Sciatic nerve (tissue), 2 donors: ENCODE data around the gene RBM19. TPM values are rescaled to one million over a fixed set of nuclear protein-coding genes. Genes with fewer than 3 reads are reported as not detected.

Experiments used
- ATAC-seq: fragments of 200-7000 bp; cut with Tn5 transposase; one replicate; pipeline ENCODE4 v1.9.1; 2020; ENCODE audit warnings: mild to moderate bottlenecking, moderate library complexity
- DNase-seq: peaks from one replicate; pipeline ENCODE4 v3.0.0-alpha.2; 2020; ENCODE audit warnings: low spot score
- intact Hi-C: fragments of 100-400 bp; cut with DNase I; formaldehyde crosslinking; loops from one replicate; pipeline ENCODE4 v1.14.2; 2022
- total RNA-seq: library from RNA; stranded (reverse); fragmentation: NEBNext Ultra II Directional; extraction: Animal tissue kit (Norgen Biotek cat#: 25700); gene quantifications from one replicate; pipeline ENCODE4 v1.2.1, GENCODE V29; 2021
- donor health status: DM: no; HTN: no; CAD: no.
- donor health status: DM: no; HTN: no; CAD: no.

RBM19 gene
- total RNA-seq, 1 donor from 2014 or later = 40.3 TPM

DNA sequence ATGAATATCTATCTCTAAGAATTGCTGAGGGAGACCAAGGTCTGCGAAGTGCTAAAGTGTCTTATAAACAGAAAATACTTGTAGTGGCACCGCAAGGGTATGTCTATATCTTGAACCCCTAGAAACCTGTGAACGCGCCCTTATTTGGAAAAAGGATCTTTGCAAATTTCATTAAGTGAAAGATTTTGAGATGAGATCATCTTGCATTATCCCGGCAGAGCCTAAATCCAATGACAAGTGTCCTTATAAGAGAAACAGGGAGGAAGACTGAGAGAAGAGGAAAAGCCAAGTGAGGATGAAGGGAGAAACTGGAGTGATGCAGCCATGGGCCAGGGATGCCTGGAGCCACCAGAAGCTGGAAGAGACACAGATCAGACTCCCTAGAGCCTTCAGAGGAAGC lies 27.7 kb downstream of the RBM19 start:
- intact Hi-C loops = no loop called here
- DNase-seq (no peak), ATAC-seq (no peak)

DNA sequence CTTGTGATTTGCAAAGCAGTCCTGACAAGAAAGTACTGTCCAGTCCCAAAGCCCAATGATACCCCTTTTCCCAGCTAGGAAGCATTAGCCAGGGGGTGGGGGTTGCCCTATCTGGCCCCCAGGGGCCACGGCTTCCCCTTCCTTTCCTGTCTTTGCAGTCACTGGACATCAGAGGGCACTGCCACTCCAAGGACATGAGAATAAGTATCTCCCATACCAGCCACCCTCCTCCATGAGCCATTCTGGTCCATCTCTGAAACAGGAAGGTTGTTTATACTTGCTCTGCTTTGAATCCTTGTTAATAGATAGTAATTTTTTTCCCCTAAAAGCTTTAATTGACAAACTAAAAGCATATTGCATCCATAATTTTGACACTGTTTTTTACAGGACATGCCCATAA lies 29.7 kb downstream of the RBM19 start:
- DNase-seq (no peak), ATAC-seq (no peak)
- intact Hi-C loops = no loop called here

DNA sequence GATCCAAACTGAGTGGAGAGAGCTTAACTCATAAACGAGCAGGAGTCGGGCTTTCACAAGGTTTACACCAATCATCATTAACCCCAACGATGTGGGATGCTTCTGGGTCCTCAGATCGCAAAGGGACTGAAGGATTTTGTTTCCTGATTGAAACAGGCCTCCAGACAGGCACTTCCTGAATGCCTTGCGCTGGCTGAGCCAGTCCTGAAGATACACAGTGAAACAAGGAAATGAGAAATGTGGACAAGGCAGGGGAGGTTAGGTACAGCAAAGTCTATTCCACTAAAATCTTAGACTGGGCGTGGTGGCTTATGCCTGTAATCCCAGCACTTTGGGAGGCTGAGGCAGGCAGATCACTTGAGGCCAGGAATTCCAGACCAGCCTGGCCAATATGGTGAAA lies 30.7 kb downstream of the RBM19 start:
- no peak for ATAC-seq
- intact Hi-C loops = no loop called here
- DNase-seq = no peak

DNA sequence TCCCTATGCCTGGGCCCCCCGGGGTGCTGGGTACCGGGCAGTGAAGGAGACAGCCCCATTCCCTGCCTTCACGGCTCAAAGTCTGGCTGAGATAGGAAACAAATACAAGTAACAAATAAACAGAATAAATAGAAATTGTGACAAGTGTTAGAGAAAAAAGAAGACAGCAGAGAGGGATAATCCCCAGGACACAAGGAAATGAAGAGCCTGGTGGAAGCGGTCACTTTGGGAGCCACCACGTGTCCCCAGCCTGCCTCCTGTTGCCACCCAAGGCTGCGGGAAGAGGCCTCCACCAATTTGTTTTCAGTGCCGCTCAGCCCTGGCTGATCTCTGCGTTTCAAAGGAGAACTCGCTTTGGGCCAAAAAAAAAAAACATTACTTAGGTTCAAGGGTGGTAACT lies 31.2 kb downstream of the RBM19 start:
- intact Hi-C loops = no loop called here
- no peak for DNase-seq
- no peak for ATAC-seq

DNA sequence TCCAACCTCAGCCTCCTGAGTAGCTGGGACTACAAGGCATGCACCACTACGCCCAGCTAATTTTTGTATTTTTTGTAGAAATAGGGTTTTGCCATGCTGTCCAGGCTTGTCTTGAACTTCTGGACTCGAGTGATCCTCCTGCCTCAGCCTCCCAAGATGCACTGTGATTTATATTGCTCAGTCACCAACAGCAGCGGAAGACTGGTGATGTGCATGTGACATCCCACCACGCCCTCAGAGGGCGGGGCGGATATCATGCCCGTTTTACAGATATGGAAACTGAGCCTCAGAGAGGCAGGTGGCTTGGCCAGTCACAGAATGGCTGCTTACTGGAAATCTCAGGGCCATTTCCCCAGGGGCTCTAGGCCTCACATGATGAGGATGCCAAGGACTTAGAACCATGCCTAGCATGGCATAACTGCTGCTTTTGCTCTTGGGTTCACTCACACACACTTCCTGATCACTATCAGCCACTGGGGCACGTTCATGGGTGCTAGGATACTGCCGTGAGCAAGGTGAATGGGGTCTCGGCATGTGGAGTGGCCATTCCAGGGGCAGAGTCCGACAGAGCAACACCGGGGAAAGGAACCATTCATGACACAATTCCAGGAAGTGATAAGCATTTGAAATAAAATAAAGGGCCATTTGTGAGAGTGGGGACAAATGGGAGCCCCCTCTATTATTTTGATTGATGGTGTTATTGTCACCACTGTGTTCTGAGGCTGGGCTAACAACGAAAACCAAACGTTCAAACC lies 31.9 kb downstream of the RBM19 start:
- intact Hi-C loops = no loop called here
- ATAC-seq = no peak
- DNase-seq = no peak

DNA sequence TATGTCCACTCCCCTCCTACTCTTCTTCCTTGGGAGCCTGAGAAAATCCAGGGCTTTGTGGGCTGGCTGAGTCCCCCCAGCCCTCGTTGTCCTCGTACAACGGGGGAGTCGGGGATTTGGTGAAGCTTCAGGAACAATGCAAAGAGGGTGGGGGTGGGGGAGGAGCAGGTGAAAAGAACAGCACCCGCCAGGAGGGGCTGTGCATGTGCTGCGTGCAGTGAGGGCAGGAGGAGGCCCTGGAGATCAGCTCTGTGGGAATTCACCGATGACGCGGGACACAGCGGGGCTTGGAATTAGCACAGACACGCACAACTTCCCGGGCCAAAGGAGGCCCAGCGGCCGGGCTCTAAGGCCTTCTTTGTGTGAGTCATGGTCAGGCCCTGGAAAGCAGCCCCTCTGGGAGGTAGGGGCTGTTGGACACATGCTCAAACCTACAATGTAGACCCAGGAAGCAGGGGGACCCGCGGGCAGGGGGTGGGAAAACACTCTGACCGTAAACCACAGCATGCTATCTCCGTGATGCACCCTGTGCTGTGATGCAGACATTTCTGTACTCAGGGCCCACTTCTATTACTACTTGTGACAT lies 32.8 kb downstream of the RBM19 start:
- DNase-seq (peak; percentile 65), ATAC-seq (peak; percentile 84)
- intact Hi-C loops = no loop called here

DNA sequence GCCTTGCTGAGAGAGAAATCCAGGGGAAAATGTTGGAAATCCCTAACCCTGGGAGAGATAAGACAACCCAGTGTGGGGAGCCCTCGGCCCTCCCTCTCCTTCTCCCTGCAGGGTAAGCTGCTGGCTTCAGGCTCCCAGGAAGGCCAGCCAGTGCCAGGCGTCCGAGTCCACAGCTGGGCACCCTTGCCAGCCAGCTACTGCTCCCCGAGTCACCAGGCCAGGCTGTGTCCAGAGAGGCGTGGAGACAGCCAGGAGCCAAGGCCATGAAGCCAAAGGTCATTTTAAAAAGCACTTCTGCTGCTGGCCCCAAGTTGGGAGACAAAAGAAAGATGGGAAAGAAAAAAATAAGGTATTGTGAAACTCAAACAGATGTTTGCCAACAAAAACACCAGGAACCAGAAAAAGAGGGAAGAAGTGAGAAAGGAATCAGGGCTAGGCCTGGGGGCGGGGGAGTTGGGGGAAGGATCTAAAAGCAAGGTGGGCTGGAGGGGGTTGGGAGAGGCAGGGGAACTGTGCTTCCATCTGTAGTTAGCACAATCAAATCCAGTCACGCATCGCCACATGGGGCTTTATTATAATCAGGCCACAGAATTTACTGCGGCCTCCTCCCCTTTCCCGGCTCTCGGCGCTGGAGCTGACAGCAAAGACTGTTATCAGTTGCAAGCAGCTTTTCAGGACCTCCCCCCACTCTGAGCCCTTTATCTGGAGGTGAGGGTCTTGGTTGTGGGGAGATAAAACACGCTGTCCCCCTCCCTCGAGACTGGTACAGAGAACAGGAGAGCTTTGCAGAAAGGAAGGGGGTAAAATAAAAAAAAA lies 33.5 kb downstream of the RBM19 start:
- no peak for DNase-seq
- intact Hi-C loops = no loop called here
- peak; percentile 81 for ATAC-seq

DNA sequence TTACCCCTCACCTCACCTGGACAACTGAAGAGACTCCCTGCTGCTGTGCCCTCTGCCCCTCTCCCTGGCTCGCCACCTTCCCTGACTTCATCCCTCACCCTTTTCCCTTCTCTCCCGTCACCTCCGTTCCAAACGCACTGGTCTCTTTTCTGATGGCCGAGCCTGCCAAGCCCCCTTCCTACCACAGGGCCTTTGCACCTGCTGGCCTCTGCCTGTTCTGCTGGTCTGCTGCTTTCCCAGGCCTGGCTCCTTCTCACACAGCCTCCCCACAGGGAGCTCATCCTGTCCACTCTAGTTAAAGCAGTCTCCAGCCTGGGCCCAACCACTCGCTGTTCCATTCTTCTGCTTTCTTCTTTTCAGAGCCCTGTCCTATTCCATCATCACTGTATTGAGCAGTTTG lies 34.6 kb downstream of the RBM19 start:
- ATAC-seq (no peak), DNase-seq (no peak)
- intact Hi-C loops = no loop called here

DNA sequence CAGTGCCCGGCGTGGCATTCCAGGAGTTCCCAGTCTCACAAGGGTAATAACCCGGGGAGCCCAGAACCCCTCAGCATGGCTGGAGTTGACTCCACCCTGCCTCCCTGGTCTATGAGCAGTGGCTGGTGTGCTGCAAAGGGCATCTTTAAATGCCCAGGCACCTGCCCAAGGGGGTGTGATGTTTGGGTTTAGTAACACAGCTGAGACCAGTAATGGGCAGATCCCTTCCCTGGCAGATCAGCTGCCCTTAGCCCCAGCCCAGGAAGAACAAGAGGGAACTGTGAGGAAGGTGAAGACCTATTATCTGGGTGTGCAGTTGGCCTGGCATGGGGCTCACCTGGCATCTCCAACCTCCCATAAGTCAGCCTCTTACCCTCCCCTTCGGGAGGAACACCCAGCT lies 35.9 kb downstream of the RBM19 start:
- DNase-seq (no peak), ATAC-seq (no peak)
- intact Hi-C loops = no loop called here

DNA sequence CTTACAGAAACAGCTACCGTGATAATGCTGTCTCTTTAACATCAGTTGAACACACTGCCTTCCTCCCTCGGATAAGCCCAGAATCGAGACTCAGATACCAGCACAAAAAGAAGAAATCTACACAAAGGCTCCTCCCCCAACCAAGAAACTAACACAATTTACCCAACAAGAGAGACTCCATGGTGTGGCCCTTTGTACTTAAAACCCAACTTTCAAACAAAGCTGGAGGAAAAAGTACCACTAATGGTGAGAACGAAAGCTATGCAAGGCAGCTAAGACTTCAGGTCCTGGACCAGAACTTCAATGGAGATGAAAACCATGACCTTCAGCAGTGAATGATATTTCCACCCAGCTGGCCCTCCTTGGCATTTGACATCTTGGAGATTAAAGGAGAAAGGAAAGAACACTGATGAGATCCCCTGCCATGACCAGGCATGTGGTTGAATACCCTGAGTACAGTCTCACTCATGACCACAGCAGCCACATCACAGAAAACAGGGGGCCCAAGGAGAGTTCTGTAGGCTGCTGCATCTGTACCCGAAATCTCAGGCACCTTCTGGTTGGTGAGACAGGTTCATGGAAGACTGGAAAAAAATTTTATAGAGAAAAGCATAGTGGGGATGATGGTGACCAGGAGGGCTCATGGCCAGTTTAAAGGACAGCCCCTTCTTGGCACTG lies 36.7 kb downstream of the RBM19 start:
- intact Hi-C loops = no loop called here
- ATAC-seq (no peak), DNase-seq (no peak)

DNA sequence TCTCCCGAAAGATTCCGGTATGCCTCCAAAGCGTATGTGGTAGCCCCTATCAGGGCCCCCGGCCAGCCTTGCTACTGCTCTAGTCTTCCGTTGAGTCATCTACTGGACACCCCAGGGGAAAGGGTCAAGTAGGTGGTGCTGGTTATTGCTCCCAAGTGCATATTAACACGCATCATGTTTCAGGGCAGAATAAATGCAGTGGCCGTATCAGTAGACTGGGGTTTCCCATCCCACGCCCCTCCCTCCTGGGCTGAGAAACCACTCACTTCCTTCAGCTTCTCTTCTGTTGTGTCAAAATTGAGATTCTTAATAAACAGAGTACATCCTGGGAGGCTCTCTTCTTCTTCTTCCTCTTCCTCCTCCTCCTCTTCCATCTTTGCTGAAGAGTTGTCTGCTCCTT lies 39.3 kb downstream of the RBM19 start:
- DNase-seq = no peak
- intact Hi-C loops = no loop called here
- no peak for ATAC-seq

DNA sequence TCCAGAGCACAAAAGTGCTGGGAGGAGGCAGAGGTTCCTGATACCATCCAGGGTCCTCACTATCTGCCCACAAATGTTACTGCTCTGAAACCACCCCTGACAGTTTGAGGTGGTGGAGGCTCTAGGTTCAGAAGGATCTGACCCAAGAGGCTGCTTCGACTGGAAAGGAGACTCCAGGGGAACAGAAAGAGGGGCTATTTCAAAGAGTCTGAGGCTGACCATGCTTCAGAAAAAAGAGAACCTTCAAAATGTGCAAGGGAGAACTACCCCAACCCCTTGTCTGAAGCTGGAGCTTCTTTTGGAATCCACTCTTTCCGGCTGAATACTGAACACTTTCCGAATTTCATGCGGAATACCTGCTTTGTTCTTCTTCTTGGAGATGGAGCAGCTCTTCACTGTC lies 41.8 kb downstream of the RBM19 start:
- DNase-seq (no peak), ATAC-seq (no peak)
- intact Hi-C loops = no loop called here

DNA sequence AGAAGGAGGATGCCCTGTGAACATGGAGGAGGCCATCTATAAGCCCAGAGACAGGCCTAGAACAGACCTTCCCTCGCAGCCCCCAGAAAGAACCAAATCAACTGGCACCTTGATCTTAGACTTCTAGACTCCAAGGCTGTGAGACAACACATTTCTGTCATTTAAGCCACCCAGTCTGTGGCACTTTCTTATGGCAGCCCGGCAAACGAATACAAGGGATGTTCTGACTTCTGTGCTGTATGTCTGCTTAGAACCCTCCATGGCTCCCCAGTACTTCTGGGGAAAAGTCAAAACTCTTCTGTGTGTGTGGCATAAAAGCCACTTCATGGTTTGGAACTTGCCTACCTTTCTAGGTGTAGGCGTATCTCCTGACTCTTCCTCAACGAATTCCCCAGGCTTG lies 42.9 kb downstream of the RBM19 start:
- no peak for DNase-seq
- intact Hi-C loops = no loop called here
- no peak for ATAC-seq

DNA sequence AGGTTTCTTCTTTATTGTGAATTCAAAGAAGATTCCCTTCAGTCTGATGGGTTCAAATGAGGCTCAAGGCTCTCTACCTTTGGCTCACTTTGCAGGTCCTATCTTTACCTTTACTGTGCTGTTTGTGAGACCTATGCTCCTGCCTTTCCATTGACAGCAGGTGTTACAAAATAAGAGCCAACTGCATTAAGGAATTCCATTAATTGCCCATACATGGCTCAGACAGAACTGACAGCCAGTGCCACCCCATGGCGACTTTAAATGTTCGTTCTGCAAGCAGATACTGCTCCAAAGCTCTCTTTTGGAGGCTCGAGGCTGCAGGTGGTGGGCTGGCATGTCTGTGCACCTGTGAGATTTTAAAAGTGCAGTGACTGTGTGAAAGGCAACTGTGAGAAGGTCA lies 44.7 kb downstream of the RBM19 start:
- intact Hi-C loops = no loop called here
- ATAC-seq (no peak), DNase-seq (no peak)

DNA sequence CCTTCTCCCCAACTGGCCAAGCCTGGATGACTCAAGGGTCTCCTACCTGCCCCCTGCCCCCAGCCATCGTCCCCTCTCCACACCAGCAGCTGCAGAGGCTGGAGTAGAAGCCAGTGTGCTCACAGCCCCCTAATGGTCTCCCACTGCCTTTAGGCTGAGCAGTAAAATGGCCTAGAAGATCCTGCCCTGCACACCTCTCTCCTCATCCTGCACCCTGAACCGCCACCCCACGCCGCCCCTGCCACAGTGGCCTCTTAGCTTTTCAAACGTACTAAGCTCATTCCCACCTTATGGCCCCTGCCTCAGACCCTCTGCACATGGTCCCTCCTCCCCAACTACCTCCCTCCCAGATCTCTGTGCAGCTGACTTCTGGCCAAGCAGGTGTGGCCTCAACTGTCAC lies 46.3 kb downstream of the RBM19 start:
- ATAC-seq = no peak
- intact Hi-C loops = loop anchor here (10.0 kb wide), 1 partner anchor 455 kb away; no protein-coding TSS in a partner anchor
- DNase-seq = no peak

DNA sequence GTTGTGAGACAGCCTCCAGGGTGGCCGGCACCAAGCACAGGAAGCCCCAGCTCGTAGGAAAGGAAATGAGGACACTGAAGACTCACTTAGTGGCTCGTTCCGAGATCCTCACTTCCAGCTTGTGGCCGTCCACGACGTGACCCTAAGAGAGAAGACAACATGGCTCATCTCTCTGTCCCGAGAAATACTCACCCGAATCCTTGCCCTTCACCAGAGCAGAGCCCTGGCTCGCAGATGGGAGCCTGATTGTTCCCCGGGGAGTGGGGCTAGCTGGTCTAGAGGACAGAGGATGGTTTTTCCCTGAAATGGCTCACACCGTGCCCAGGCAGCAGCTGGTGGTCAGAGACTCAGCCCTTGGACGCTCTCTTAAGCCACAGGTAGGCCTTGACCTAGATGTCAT lies 47.8 kb downstream of the RBM19 start:
- intact Hi-C loops = loop anchor here (10.0 kb wide), 1 partner anchor 454 kb away; no protein-coding TSS in a partner anchor
- no peak for DNase-seq
- no peak for ATAC-seq

DNA sequence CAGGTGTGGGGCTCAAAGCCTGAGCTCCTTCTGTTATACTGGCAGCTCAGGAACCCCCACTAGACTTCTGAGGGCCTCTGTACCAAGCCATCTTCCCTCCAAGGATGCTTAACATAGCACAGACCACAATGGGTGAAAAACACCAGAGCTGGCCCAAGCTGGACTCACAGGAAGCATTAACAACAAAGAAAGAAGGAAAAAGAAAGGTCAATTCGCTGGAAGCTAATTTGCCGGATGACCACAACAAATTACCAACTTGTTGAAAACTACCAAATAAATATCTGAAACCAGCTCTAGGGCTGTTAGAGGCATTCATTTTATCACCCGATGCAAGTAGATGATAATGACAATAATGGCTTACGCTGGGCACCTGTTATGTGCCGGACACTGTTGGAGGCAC lies 48.7 kb downstream of the RBM19 start:
- intact Hi-C loops = loop anchor here (10.0 kb wide), 1 partner anchor 453 kb away; no protein-coding TSS in a partner anchor
- no peak for ATAC-seq

DNA sequence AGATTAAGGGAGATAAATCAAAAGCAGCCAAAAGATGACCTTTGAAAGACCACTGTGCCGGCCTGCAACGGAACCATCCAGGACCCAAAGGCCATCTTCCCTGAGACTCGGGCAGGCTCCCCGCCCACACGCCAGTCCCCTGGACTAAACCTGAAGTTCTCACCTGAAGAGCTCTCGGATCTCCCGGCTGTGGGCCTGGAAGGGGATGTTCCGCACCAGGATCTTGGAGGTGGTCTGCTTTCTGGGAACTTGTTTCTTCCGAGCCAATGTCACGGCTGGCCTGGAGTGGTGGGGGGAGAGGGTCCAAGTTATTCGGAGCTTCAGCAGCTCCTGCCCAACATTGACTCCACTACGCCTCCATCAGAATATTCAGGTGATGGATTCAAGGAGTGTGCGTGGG lies 51.3 kb downstream of the RBM19 start:
- no peak for ATAC-seq
- DNase-seq = no peak
- intact Hi-C loops = loop anchor here (10.0 kb wide), 1 partner anchor 450 kb away; no protein-coding TSS in a partner anchor

More for the DNA sequence above, 48.7 kb downstream of the RBM19 start:
- no peak for DNase-seq

DNA sequence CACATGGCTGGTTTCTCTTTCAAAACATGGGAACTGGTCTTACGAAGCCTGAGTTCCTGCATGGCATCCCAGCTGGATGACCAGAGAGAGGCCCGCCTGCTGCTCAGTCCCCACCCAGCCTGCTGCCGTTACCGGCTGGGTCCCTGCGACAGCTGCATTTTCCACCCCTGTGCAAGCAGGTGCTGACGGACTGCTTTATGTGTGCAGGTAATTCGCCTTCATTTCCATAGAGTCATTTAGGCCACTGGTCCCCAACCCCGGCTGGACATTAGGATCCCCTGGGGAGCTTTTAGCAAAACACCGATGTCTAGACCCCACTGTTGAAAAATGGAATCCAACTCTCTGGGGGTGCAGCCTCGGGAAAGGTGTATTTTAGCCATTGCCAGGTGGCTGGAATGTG lies 51.9 kb downstream of the RBM19 start:
- intact Hi-C loops = loop anchor here (10.0 kb wide), 1 partner anchor 449 kb away; no protein-coding TSS in a partner anchor
- no peak for DNase-seq
- no peak for ATAC-seq
